Measurements from ENCODE around the gene NOC3L. TPM values are rescaled to one million over a fixed set of nuclear protein-coding genes. Genes with fewer than 3 reads are reported as not detected.
A peak's percentile ranks its signal among the peaks of the same experiment; 100 is the strongest.

Gene NOC3L
- total RNA-seq, result 10.0 TPM
- long read RNA-seq, transcript NOC3L-201 (21 exons, 3,455 nt), result major isoform, 21 of 27 reads
- long read RNA-seq, partial matches to known transcripts, result 1 of 27 reads
- long read RNA-seq, other reads (novel, unspliced or antisense), result 5 of 27 reads

GRCh38 chr10:94362360-94363250 is at the start of gene NOC3L:
Gene NOC3L (minus strand): TSS chr10:94362939. CDS start chr10:94362838, 101 bp downstream.
- Histone ChIP-seq H3K4me1 (peaks cover 30% of the 10 kb centered on the region), H3K4me3 (peak within 1 kb of the TSS; percentile 83), H3K9me3 (replicated peaks) (no peaks in the 10 kb centered on the region), H3K27ac (replicated peaks) (peak within 1 kb of the TSS; percentile 79), H3K27me3 (ENCODE audit: low read depth) (no peaks in the 10 kb centered on the region), H3K36me3 (peaks cover 23% of the 10 kb centered on the region)
- DNase-seq, result peak; percentile 96
- intact Hi-C loops (cut with micrococcal nuclease), result loop anchor here (10.0 kb wide), 1 partner anchor 82 kb away; no protein-coding TSS in a partner anchor
- TF ChIP-seq CTCF (IDR thresholded peaks at IDR 0.05; ENCODE audit: borderline replicate concordance), result peak; percentile 96

GRCh38 chr10:94412449-94412848 is 49.7 kb upstream of the NOC3L start:
- Histone ChIP-seq H3K4me3 (no peak overlapping the region), H3K27me3 (ENCODE audit: low read depth) (no peaks in the 10 kb centered on the region), H3K4me1 (peaks cover 28% of the 10 kb centered on the region), H3K9me3 (replicated peaks) (no peaks in the 10 kb centered on the region), H3K36me3 (no peaks in the 10 kb centered on the region), H3K27ac (replicated peaks) (no peak overlapping the region)
- DNase-seq, result no peak
- intact Hi-C loops (cut with micrococcal nuclease), result no loop called here
- TF ChIP-seq CTCF (IDR thresholded peaks at IDR 0.05; ENCODE audit: borderline replicate concordance), result no peak

GRCh38 chr10:94411304-94411703 is 48.6 kb upstream of the NOC3L start:
- H3K27me3 ChIP-seq (ENCODE audit: low read depth), result no peaks in the 10 kb centered on the region
- intact Hi-C loops (cut with micrococcal nuclease), result no loop called here
- H3K4me1 ChIP-seq, result peaks cover 28% of the 10 kb centered on the region
- no peak for DNase-seq
- no peak for TF ChIP-seq CTCF (IDR thresholded peaks at IDR 0.05; ENCODE audit: borderline replicate concordance)
- H3K27ac ChIP-seq (replicated peaks), result no peak overlapping the region
- no peaks in the 10 kb centered on the region for H3K9me3 ChIP-seq (replicated peaks)
- H3K36me3 ChIP-seq, result no peaks in the 10 kb centered on the region
- H3K4me3 ChIP-seq, result no peak overlapping the region

GRCh38 chr10:94409021-94409657 is 46.4 kb upstream of the NOC3L start:
- no peaks in the 10 kb centered on the region for H3K9me3 ChIP-seq (replicated peaks)
- intact Hi-C loops (cut with micrococcal nuclease), result no loop called here
- DNase-seq, result no peak
- H3K36me3 ChIP-seq, result no peaks in the 10 kb centered on the region
- TF ChIP-seq CTCF (IDR thresholded peaks at IDR 0.05; ENCODE audit: borderline replicate concordance), result no peak
- H3K4me3 ChIP-seq, result no peak overlapping the region
- H3K4me1 ChIP-seq, result peaks cover 47% of the 10 kb centered on the region
- H3K27ac ChIP-seq (replicated peaks), result no peak overlapping the region
- no peaks in the 10 kb centered on the region for H3K27me3 ChIP-seq (ENCODE audit: low read depth)

- intact Hi-C loops (cut with micrococcal nuclease), result no loop called here
- Histone ChIP-seq H3K27me3 (ENCODE audit: low read depth) (no peaks in the 10 kb centered on the region), H3K9me3 (replicated peaks) (no peaks in the 10 kb centered on the region), H3K4me1 (peaks cover 54% of the 10 kb centered on the region), H3K4me3 (no peak overlapping the region), H3K36me3 (no peaks in the 10 kb centered on the region), H3K27ac (replicated peaks) (no peak overlapping the region)
- TF ChIP-seq CTCF (IDR thresholded peaks at IDR 0.05; ENCODE audit: borderline replicate concordance), result no peak
- DNase-seq, result no peak
These were observed 44.9 kb upstream of the NOC3L start for GRCh38 chr10:94407668-94408067.
